ENCODE measurements around the gene SORCS1. TPM values are rescaled to one million over a fixed set of nuclear protein-coding genes. Genes with fewer than 3 reads are reported as not detected.

The SORCS1 gene
- total and polyA plus RNA-seq, 2 of the 8 experiments (the other 6 are each of a cell fraction or from before 2014, with no cell fraction given) = 4.1 to 4.6 TPM

DNA sequence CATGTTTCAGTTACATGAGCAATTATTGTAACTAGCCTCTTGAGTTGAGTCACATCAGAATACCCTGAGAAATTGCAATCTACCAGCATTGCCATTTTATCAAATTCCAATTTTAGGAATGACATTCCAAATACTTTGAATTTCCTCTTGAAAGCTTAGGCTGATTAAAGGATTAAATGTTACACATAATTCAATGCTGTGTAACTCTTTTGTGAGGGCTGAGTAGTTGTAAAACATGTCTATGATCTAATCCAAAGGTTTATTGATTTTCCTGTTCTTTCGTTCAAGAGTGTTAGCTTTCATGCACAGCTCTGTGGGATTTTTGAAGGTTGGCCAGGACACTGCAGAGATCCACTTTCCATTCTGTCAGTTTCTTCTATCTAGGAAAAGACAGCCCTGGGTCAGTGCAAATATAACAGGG, 193.1 kb downstream of the SORCS1 start:
- DNase-seq (ENCODE audit: low read depth in 1 of 2, low spot score in 2 of 2) = no peak
- Histone ChIP-seq H3K18ac (ENCODE audit: extremely low read depth, low read length) (no peak overlapping the region), H3K23ac (ENCODE audit: insufficient read length) (no peak overlapping the region), H3K27ac (ENCODE audit: low read depth, low read length) (no peak overlapping the region), H2BK12ac (ENCODE audit: low read depth, low read length) (no peak overlapping the region), H4K8ac (ENCODE audit: extremely low read depth, insufficient read depth, low read length) (no peak overlapping the region), H2BK5ac (ENCODE audit: low read depth, low read length) (no peak overlapping the region), H3K23me2 (ENCODE audit: low read depth, low read length) (no peaks in the 10 kb centered on the region; the same call in 1 of the 2 replicates), H3K14ac (ENCODE audit: insufficient read length) (no peak overlapping the region), H2AFZ (ENCODE audit: low read length) (no peak overlapping the region), H3K27me3 (replicated peaks in 1 of 4; ENCODE audit: control insufficient read depth in 3 of 4, extremely low read depth in 1 of 4, insufficient read depth in 3 of 4, low read length in 3 of 4) (no peaks in the 10 kb centered on the region), H3K4me2 (ENCODE audit: insufficient read depth in 1 of 2, low read depth in 2 of 2, low read length in 2 of 2) (no peak overlapping the region), H3K79me1 (ENCODE audit: low read depth, low read length) (no peaks in the 10 kb centered on the region), H4K91ac (replicated peaks; ENCODE audit: insufficient read length, low read length) (no peak overlapping the region), H3K79me2 (ENCODE audit: control insufficient read depth in 1 of 2, insufficient read depth in 2 of 2, low read length in 2 of 2) (no peaks in the 10 kb centered on the region), H2BK15ac (ENCODE audit: low read length) (no peak overlapping the region), H2BK20ac (ENCODE audit: low read length) (no peak overlapping the region), H2BK120ac (replicated peaks; ENCODE audit: low read depth, low read length) (no peak overlapping the region), H3K4me1 (replicated peaks in 1 of 4; ENCODE audit: control insufficient read depth in 3 of 4, insufficient read depth in 4 of 4, low read length in 3 of 4) (peaks cover 0 to 3% (median 0%) of the 10 kb centered on the region in 4 experiments; a peak in 1 of 7 replicates), H2AK5ac (ENCODE audit: low read depth, low read length) (no peak overlapping the region), H3K36me3 (ENCODE audit: control insufficient read depth in 2 of 4, insufficient read depth in 4 of 4, low read length in 3 of 4) (no peaks in the 10 kb centered on the region), H4K5ac (ENCODE audit: insufficient read length, low read depth, low read length) (no peak overlapping the region), H3K9me3 (ENCODE audit: insufficient read depth in 2 of 2, low read depth in 1 of 2, low read length in 1 of 2) (no peaks in the 10 kb centered on the region), H3K56ac (replicated peaks; ENCODE audit: insufficient read length, low read depth, low read length) (no peak overlapping the region), H3K4me3 (ENCODE audit: extremely low read depth in 1 of 4, insufficient read depth in 2 of 4, low read depth in 3 of 4, low read length in 4 of 4) (no peak overlapping the region), H3K9ac (replicated peaks in 1 of 4; ENCODE audit: extremely low read depth in 1 of 4, low read depth in 3 of 4, low read length in 3 of 4) (no peak overlapping the region), H3K4ac (replicated peaks; ENCODE audit: insufficient read length, low read depth, low read length) (no peak overlapping the region), H4K20me1 (replicated peaks in 1 of 2; ENCODE audit: control insufficient read depth in 1 of 2, insufficient read depth in 2 of 2, low read length in 2 of 2) (no peaks in the 10 kb centered on the region)
- FAIRE-seq = no peak
- CTCF ChIA-PET (ENCODE audit: partially characterized antibody) = interaction anchor here (1.4 to 1.5 kb wide), 2 partner anchors 39 to 61 kb away, joined by 4 read pairs; no protein-coding TSS in a partner anchor
- POLR2A ChIA-PET (ENCODE audit: partially characterized antibody) = no interaction called here
- TF ChIP-seq POLR2AphosphoS5 (IDR thresholded peaks at IDR 0.05; ENCODE audit: low read depth, low read length) (no peak), RNF2 (IDR thresholded peaks at IDR 0.05; ENCODE audit: borderline replicate concordance, low read depth, low read length, missing control alignments, poor library complexity, severe bottlenecking) (no peak), PHF8 (conservative IDR thresholded peaks at IDR 0.05; ENCODE audit: low read depth, low read length) (no peak), ASH2L (IDR thresholded peaks at IDR 0.05; ENCODE audit: low read length) (no peak), EP300 (IDR thresholded peaks at IDR 0.05; ENCODE audit: borderline replicate concordance in 1 of 2, low read depth in 2 of 2, low read length in 2 of 2) (no peak), RFX5 (IDR thresholded peaks at IDR 0.05; ENCODE audit: borderline replicate concordance, low read depth, low read length) (no peak), RXRA (IDR thresholded peaks at IDR 0.05; ENCODE audit: insufficient read depth, low read depth, low read length) (no peak)
- WGBS, 2 experiments (ENCODE audit: extremely low coverage in 1 of 2, insufficient coverage in 1 of 2, insufficient read length in 1 of 2, insufficient replicate concordance in 2 of 2, low coverage in 1 of 2, low lambda C conversion rate in 2 of 2, missing lambda C conversion rate in 1 of 2) = 94% methylated on average over 1 of the region's 1 CpG; no CpG with 5 or more reads in 1 of the 2 experiments
